ENCODE results near the gene COL9A2. TPM values are rescaled to one million over a fixed set of nuclear protein-coding genes. Genes with fewer than 3 reads are reported as not detected.

The COL9A2 gene
- total and polyA plus RNA-seq, 9 donors: 0.30 to 5.7 (median 1.7) TPM

- no peak overlapping the region for H3K27ac ChIP-seq
- H3K4me3 ChIP-seq: no peak overlapping the region
- no peak for DNase-seq
- no peak for TF ChIP-seq POLR2A (IDR thresholded peaks at IDR 0.05)
- no peak for TF ChIP-seq CTCF (IDR thresholded peaks at IDR 0.05)
- no peak for TF ChIP-seq EP300 (IDR thresholded peaks at IDR 0.05)
- no peaks in the 10 kb centered on the region for H3K27me3 ChIP-seq
- peaks cover 0 to 4% of the 10 kb centered on the region in 2 donors for H3K9me3 ChIP-seq
- intact Hi-C loops (cut with DNase I): no loop called here
- H3K4me1 ChIP-seq (ENCODE audit: insufficient read depth): no peaks in the 10 kb centered on the region
- WGBS, 3 donors: 88 to 100% (median 93%) methylated on average over 1 of the region's 1 CpG
- no peaks in the 10 kb centered on the region for H3K36me3 ChIP-seq
Observed at GRCh38 chr1:40361201-40361600, 44.1 kb upstream of the COL9A2 start.

GRCh38 chr1:40360631-40361030 is 43.5 kb upstream of the COL9A2 start:
- H3K36me3 ChIP-seq: no peaks in the 10 kb centered on the region
- DNase-seq: no peak
- H3K27me3 ChIP-seq: no peaks in the 10 kb centered on the region
- intact Hi-C loops (cut with DNase I): no loop called here
- H3K4me3 ChIP-seq: no peak overlapping the region
- TF ChIP-seq EP300 (IDR thresholded peaks at IDR 0.05) (no peak), CTCF (IDR thresholded peaks at IDR 0.05) (no peak), POLR2A (IDR thresholded peaks at IDR 0.05) (no peak)
- peaks cover 0 to 4% of the 10 kb centered on the region in 2 donors for H3K9me3 ChIP-seq
- H3K4me1 ChIP-seq (ENCODE audit: insufficient read depth): no peaks in the 10 kb centered on the region
- no peak overlapping the region for H3K27ac ChIP-seq

- intact Hi-C loops (cut with DNase I): no loop called here
- no peak overlapping the region for H3K4me3 ChIP-seq
- H3K27me3 ChIP-seq: no peaks in the 10 kb centered on the region
- DNase-seq: no peak
- H3K27ac ChIP-seq: no peak overlapping the region
- peaks cover 0 to 4% of the 10 kb centered on the region in 2 donors for H3K9me3 ChIP-seq
- no peaks in the 10 kb centered on the region for H3K4me1 ChIP-seq (ENCODE audit: insufficient read depth)
- TF ChIP-seq EP300 (IDR thresholded peaks at IDR 0.05): no peak
- no peak for TF ChIP-seq POLR2A (IDR thresholded peaks at IDR 0.05)
- TF ChIP-seq CTCF (IDR thresholded peaks at IDR 0.05): no peak
- H3K36me3 ChIP-seq: no peaks in the 10 kb centered on the region
Observed at GRCh38 chr1:40357625-40358024, 40.5 kb upstream of the COL9A2 start.

- Histone ChIP-seq H3K4me3 (no peak overlapping the region), H3K4me1 (ENCODE audit: insufficient read depth) (no peaks in the 10 kb centered on the region), H3K36me3 (no peaks in the 10 kb centered on the region), H3K27ac (no peak overlapping the region), H3K27me3 (no peaks in the 10 kb centered on the region), H3K9me3 (peaks cover 0 to under 1% of the 10 kb centered on the region in 2 donors)
- WGBS, 3 donors: 85 to 96% (median 88%) methylated on average over 3 of the region's 3 CpGs
- TF ChIP-seq EP300 (IDR thresholded peaks at IDR 0.05) (no peak), POLR2A (IDR thresholded peaks at IDR 0.05) (no peak), CTCF (IDR thresholded peaks at IDR 0.05) (no peak)
- intact Hi-C loops (cut with DNase I): no loop called here
- DNase-seq: no peak
Observed at GRCh38 chr1:40353082-40353481, 36.0 kb upstream of the COL9A2 start.

- Histone ChIP-seq H3K27ac (no peak overlapping the region), H3K9me3 (no peaks in the 10 kb centered on the region), H3K4me1 (ENCODE audit: insufficient read depth) (no peaks in the 10 kb centered on the region), H3K36me3 (no peaks in the 10 kb centered on the region), H3K4me3 (no peak overlapping the region), H3K27me3 (no peaks in the 10 kb centered on the region)
- DNase-seq: no peak
- intact Hi-C loops (cut with DNase I): no loop called here
- WGBS, 3 donors: 81 to 87% (median 81%) methylated on average over 3 of the region's 3 CpGs
- TF ChIP-seq POLR2A (IDR thresholded peaks at IDR 0.05): no peak
- TF ChIP-seq EP300 (IDR thresholded peaks at IDR 0.05): no peak
- TF ChIP-seq CTCF (IDR thresholded peaks at IDR 0.05): no peak
Observed at GRCh38 chr1:40352126-40352525, 35.0 kb upstream of the COL9A2 start.
